H1 (cell line): ENCODE data around the gene EPB42.

Experiments
- EP300 ChIP-seq, 2 experiments: IDR thresholded peaks; 1 replicate in 1 of 2; 2 replicates in 1 of 2; pipeline ENCODE4 v1.6.1; 2011 to 2012; ENCODE audit warnings: low read depth in 2 of 2, low read length in 2 of 2, mild to moderate bottlenecking in 2 of 2, borderline replicate concordance in 1 of 2, inconsistent platforms in 1 of 2, moderate library complexity in 1 of 2
- POLR2AphosphoS5 ChIP-seq: IDR thresholded peaks from 2 replicates; pipeline ENCODE4 v1.6.1; 2011; ENCODE audit warnings: low read depth, low read length
- TF ChIP-seq, protein P1 (sequence below), 3 experiments: IDR thresholded peaks; 1 replicate in 2 of 3; 2 replicates in 1 of 3; pipeline versions ENCODE4 v1.5.1 to v1.6.1; 2011; ENCODE audit warnings: low read length in 3 of 3, mild to moderate bottlenecking in 3 of 3, inconsistent platforms in 2 of 3, low read depth in 1 of 3, moderate library complexity in 1 of 3; ENCODE audit not compliant: insufficient read depth in 1 of 3; ENCODE audit errors: control extremely low read depth in 1 of 3

- TF ChIP-seq, protein P1, sequence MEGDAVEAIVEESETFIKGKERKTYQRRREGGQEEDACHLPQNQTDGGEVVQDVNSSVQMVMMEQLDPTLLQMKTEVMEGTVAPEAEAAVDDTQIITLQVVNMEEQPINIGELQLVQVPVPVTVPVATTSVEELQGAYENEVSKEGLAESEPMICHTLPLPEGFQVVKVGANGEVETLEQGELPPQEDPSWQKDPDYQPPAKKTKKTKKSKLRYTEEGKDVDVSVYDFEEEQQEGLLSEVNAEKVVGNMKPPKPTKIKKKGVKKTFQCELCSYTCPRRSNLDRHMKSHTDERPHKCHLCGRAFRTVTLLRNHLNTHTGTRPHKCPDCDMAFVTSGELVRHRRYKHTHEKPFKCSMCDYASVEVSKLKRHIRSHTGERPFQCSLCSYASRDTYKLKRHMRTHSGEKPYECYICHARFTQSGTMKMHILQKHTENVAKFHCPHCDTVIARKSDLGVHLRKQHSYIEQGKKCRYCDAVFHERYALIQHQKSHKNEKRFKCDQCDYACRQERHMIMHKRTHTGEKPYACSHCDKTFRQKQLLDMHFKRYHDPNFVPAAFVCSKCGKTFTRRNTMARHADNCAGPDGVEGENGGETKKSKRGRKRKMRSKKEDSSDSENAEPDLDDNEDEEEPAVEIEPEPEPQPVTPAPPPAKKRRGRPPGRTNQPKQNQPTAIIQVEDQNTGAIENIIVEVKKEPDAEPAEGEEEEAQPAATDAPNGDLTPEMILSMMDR (IDR thresholded peaks at IDR 0.05; ENCODE audit: control extremely low read depth in 1 of 3, insufficient read depth in 1 of 3, low read depth in 1 of 3, low read length in 3 of 3) = no peak
- TF ChIP-seq EP300 (IDR thresholded peaks at IDR 0.05; ENCODE audit: borderline replicate concordance in 1 of 2, low read depth in 2 of 2, low read length in 2 of 2) = no peak
- TF ChIP-seq POLR2AphosphoS5 = no peak
These were observed 31.0 kb upstream of the EPB42 start for GRCh38 chr15:43251871-43252250.
